ENCODE data around the gene ZDHHC4. TPM values are rescaled to one million over a fixed set of nuclear protein-coding genes. Genes with fewer than 3 reads are reported as not detected.

ZDHHC4 gene
- polyA plus RNA-seq, 1 of the 3 experiments (the other 2 are of a cell fraction), result 169 TPM

- Histone ChIP-seq H3K79me2 (ENCODE audit: insufficient read depth) (no peaks in the 10 kb centered on the region), H3K36me3 (replicated peaks in 1 of 2; ENCODE audit: control insufficient read depth in 1 of 2, insufficient read depth in 2 of 2, low read length in 1 of 2) (no peaks in the 10 kb centered on the region), H3F3A (replicated peaks; ENCODE audit: insufficient read depth) (no peaks in the 10 kb centered on the region), H3K4me2 (no peak overlapping the region), H3K27ac (ENCODE audit: low read depth in 2 of 2, low read length in 1 of 2) (no peak overlapping the region), H3K4me1 (ENCODE audit: control insufficient read depth in 1 of 2, insufficient read depth in 2 of 2, low read depth in 1 of 2, low read length in 1 of 2) (no peaks in the 10 kb centered on the region), H4K20me1 (ENCODE audit: insufficient read depth) (no peaks in the 10 kb centered on the region), H3K4me3 (ENCODE audit: low read depth in 2 of 2, low read length in 1 of 2) (no peak overlapping the region), H3K9ac (no peak overlapping the region), H3K9me2 (no peaks in the 10 kb centered on the region), H3K9me3 (no peaks in the 10 kb centered on the region), H2AFZ (ENCODE audit: low read depth) (no peak overlapping the region), H3K27me3 (ENCODE audit: insufficient read depth) (peaks cover 21% of the 10 kb centered on the region; the same call in 1 of the 2 replicates)
- CTCF ChIA-PET, result interaction anchor here (1.0 to 1.9 kb wide), 5 partner anchors 8 to 52 kb away, joined by 3 to 10 read pairs (median 6); no protein-coding TSS in a partner anchor
- TF ChIP-seq FOXJ3 (CRISPR knock-in tag; IDR thresholded peaks at IDR 0.05), result no peak
- no peak for TF ChIP-seq SMC3 (IDR thresholded peaks at IDR 0.05; ENCODE audit: low read depth, low read length)
- TF ChIP-seq NFIC (IDR thresholded peaks at IDR 0.05; ENCODE audit: borderline replicate concordance), result no peak
- TF ChIP-seq RCOR1 (IDR thresholded peaks at IDR 0.05; ENCODE audit: low read length), result no peak
- no peak for TF ChIP-seq RXRA (IDR thresholded peaks at IDR 0.05; ENCODE audit: borderline replicate concordance, low read depth)
- no peak for TF ChIP-seq ELF1 (IDR thresholded peaks at IDR 0.05)
- no peak for TF ChIP-seq SIN3A (IDR thresholded peaks at IDR 0.05; ENCODE audit: borderline replicate concordance, low read depth, low read length)
- no peak for TF ChIP-seq YY1 (IDR thresholded peaks at IDR 0.05; ENCODE audit: low read depth)
- TF ChIP-seq CTCF (IDR thresholded peaks at IDR 0.05), result no peak
- no peak for TF ChIP-seq RAD21 (IDR thresholded peaks at IDR 0.05; ENCODE audit: low read length)
- no peak for TF ChIP-seq JUND (IDR thresholded peaks at IDR 0.05)
- no peak for TF ChIP-seq ZBTB33 (IDR thresholded peaks at IDR 0.05; ENCODE audit: borderline replicate concordance, low read depth)
- no peak for TF ChIP-seq USF2 (IDR thresholded peaks at IDR 0.05; ENCODE audit: borderline replicate concordance, low read depth, low read length)
- TF ChIP-seq EZH2phosphoT487 (IDR thresholded peaks at IDR 0.05; ENCODE audit: borderline replicate concordance, low read depth), result no peak
- TF ChIP-seq GATA2 (CRISPR knock-in tag; IDR thresholded peaks at IDR 0.05), result no peak
- TF ChIP-seq PBX3 (IDR thresholded peaks at IDR 0.05), result no peak
- TF ChIP-seq POLR2AphosphoS5 (IDR thresholded peaks at IDR 0.05; ENCODE audit: low read depth, low read length), result no peak
- WGBS (ENCODE audit: low lambda C conversion rate), result 66% methylated on average over 3 of the region's 3 CpGs
- POLR2A ChIA-PET, result no interaction called here
- no peak for DNase-seq
Measured at GRCh38 chr7:6567886-6568285, 9.4 kb upstream of the ZDHHC4 start.
